Right ventricle myocardium superior (tissue), 1 donor: ENCODE results near the gene SERAC1. TPM values are rescaled to one million over a fixed set of nuclear protein-coding genes. Genes with fewer than 3 reads are reported as not detected.
A peak's percentile ranks its signal among the peaks of the same experiment; 100 is the strongest.
"Not testable (repeated sequence)": the region's sequence is repeated elsewhere in the genome, so short reads cannot be mapped to it uniquely, and the experiment has no call there.

Experiments
- ATAC-seq: fragments of 200-7000 bp; cut with Tn5 transposase; one replicate; pipeline ENCODE4 v1.9.1; 2020; ENCODE audit warnings: mild to moderate bottlenecking; ENCODE audit not compliant: poor library complexity
- DNase-seq: peaks from one replicate; pipeline ENCODE4 v3.0.0-alpha.2; 2020
- intact Hi-C: fragments of 100-400 bp; cut with DNase I; formaldehyde crosslinking; loops from one replicate; pipeline ENCODE4 v1.11.2; 2022
- total RNA-seq: library from RNA; stranded (reverse); fragmentation: NEBNext Ultra II Directional; extraction: Animal tissue kit (Norgen Biotek cat#: 25700); gene quantifications from one replicate; pipeline ENCODE4 v1.2.1, GENCODE V29; 2021
- donor health status: DM: no; HTN: yes; CAD: no; lungs with severe emphysema.

SERAC1 gene
- total RNA-seq, 1 donor from 2014 or later = 4.5 TPM

GRCh38 chr6:158183174-158183972 is 15.3 kb upstream of the SERAC1 start:
- DNase-seq, intact Hi-C loops, ATAC-seq: not testable (repeated sequence)

DNA sequence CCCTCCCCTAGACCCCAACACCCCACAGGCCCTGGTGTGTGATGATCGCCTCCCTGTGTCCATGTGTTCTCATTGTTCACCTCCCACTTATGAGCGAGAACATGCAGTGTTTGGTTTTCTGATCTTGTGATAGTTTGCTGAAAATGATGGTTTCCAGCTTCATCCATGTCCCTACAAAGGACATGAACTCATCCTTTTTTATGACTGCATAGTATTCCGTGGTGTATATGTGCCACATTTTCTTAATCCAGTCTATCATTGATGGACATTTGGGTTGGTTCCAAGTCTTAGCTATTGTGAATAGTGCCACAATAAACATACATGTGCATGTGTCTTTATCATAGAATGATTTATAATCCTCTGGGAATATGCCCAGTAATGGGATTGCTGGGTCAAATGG is 9.7 kb upstream of the SERAC1 start:
- DNase-seq, intact Hi-C loops, ATAC-seq: not testable (repeated sequence)

GRCh38 chr6:158175111-158175510 is 7.0 kb upstream of the SERAC1 start:
- DNase-seq = no peak
- ATAC-seq = no peak
- intact Hi-C loops = no loop called here

GRCh38 chr6:158174514-158174913 is 6.5 kb upstream of the SERAC1 start:
- no peak for DNase-seq
- intact Hi-C loops = no loop called here
- peak; percentile 64 for ATAC-seq

DNA sequence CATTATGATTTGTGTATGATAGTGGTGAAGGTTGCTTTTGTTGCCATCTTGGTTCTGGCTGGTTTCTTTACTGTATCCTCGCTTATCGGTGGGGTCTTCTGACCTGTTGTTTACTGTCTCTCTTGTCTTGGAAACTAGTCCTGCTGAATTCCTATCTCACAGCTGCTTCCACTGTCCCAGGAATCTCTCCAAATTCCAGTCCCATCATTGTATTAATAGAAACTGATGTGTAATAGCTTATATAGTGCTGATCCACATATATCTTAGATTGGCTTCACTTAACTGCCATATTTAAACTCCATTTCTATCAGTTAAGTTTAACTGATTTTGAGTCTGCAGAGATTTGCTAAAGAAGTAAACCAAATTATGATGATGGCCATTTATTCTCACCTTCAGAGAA is 6.0 kb upstream of the SERAC1 start:
- ATAC-seq (no peak), DNase-seq (no peak)
- intact Hi-C loops = no loop called here

DNA sequence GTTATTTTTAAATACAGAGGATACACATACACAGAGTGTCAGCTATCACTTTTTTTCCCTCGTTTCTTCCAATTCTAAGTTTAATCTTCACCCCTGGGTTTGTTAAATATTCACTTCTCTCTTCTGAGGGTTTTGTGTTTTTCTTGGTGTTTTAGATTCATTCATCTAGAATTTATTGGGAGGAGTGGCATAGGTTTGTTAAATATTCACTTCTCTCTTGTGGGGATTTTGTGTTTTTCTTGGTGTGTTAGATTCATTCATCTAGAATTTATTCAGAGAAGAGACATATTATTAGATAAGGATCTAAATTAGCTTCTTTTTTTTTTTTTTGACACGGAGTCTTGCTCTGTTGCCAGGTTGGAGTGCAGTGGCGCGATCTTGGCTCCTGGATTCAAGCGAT is 3.9 kb upstream of the SERAC1 start:
- ATAC-seq = no peak
- no peak for DNase-seq
- intact Hi-C loops = no loop called here

- ATAC-seq (no peak), DNase-seq (no peak)
- intact Hi-C loops = no loop called here
These were observed 2.6 kb upstream of the SERAC1 start for GRCh38 chr6:158170656-158171081.

DNA sequence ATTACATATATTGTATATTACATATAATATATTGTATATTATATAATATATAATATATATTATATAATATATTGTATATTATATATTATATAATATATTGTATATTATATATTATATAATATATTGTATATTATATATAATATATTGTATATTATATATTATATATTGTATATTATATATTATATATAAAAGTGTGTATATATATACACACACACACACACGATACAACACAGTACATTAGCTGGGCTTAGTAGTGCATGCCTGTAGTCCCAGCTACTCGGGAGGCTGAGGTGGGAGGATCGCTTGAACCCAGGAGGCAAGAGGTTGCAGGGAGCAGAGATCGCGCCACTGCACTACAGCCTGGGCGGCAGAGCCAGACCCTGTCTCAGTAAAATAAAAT is 1.6 kb upstream of the SERAC1 start:
- ATAC-seq, DNase-seq, intact Hi-C loops: not testable (repeated sequence)

GRCh38 chr6:158165919-158166416 is 2.1 kb downstream of the SERAC1 start:
- DNase-seq = no peak
- intact Hi-C loops = no loop called here
- ATAC-seq = no peak

DNA sequence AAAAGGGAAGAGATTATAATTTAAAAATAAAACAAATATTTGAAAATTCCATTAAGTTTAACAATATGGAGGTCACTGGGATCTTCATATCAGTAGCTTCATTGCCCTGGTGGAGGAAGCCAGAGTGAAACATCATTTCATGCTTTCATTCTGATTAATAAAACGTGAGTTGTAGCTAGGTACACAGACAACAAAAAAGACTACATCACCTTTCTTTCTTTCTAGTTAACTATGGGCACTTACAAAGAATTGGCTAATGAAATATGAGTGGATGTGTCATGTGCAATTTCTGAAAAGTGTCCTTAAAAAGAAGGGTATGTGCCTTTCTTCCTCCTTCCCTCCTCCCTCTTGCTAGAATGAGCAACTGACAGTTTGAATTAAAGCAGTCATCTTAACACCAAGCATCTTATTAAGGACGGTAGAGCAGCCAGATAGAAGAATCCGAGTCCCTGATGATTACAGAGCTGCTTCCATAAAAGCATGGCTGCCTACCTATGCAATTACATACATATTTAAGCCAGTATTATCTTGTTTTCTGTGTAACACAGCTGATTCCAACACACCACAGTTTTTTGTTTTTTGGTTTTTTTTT is 3.4 kb downstream of the SERAC1 start:
- DNase-seq (no peak), ATAC-seq (no peak)
- intact Hi-C loops = no loop called here

GRCh38 chr6:158161566-158162254 is 6.4 kb downstream of the SERAC1 start:
- intact Hi-C loops = no loop called here
- ATAC-seq = no peak

GRCh38 chr6:158160932-158161539 is 7.0 kb downstream of the SERAC1 start:
- no peak for ATAC-seq
- intact Hi-C loops = no loop called here
- DNase-seq = no peak

More at GRCh38 chr6:158161566-158162254, 6.4 kb downstream of the SERAC1 start:
- DNase-seq = no peak

DNA sequence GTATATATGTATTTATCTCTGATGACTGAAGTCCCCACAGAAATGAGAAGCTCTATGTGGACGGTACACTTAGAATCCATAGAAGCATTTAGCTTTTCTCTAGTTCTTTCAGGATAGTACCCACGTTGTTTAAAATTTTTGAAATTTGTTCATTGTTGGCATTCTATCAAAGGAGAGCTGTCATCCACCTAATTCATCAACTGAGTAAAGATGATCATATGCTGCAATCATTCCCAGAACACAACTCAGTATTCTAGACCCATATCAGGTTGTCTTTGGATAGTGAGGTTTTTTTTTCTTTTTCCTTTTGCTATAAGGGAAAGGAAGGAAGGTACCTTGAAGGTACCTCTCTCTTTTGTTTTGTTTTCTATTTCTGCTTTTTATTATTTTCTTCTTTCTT is 9.3 kb downstream of the SERAC1 start:
- intact Hi-C loops = no loop called here
- DNase-seq = no peak
- no peak for ATAC-seq

GRCh38 chr6:158158123-158158522 is 9.9 kb downstream of the SERAC1 start:
- ATAC-seq (no peak), DNase-seq (no peak)
- intact Hi-C loops = no loop called here

GRCh38 chr6:158157064-158157764 is 10.8 kb downstream of the SERAC1 start:
- intact Hi-C loops = no loop called here

GRCh38 chr6:158154816-158155215 is 13.2 kb downstream of the SERAC1 start:
- intact Hi-C loops = no loop called here
- ATAC-seq = no peak

More at GRCh38 chr6:158157064-158157764, 10.8 kb downstream of the SERAC1 start:
- no peak for ATAC-seq
- DNase-seq = no peak

DNA sequence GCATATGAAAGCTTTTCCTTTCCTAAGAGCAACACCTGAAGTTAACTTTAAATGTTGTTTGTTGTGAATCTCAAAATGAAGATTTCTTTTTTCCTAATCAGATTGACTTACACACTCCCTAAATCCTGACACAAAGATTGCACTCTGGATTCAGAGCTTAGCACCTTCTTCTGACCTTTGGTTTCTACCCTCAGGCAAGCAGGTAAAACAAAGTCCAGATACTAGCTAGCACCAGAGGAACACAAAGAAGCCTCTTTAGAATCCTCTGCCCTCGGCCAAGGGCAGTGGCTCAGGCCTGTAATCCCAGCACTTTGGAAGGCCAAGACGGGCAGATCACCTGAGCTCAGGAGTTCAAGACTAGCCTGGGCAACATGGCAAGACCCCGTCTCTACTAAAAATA is 14.5 kb downstream of the SERAC1 start:
- DNase-seq = no peak
- ATAC-seq = no peak
- intact Hi-C loops = no loop called here

More at GRCh38 chr6:158154816-158155215, 13.2 kb downstream of the SERAC1 start:
- no peak for DNase-seq

- DNase-seq (no peak), ATAC-seq (no peak)
- intact Hi-C loops = no loop called here
These were observed 15.4 kb downstream of the SERAC1 start for GRCh38 chr6:158152659-158153058.
